ENCODE results near the gene SLC47A1.

DNA sequence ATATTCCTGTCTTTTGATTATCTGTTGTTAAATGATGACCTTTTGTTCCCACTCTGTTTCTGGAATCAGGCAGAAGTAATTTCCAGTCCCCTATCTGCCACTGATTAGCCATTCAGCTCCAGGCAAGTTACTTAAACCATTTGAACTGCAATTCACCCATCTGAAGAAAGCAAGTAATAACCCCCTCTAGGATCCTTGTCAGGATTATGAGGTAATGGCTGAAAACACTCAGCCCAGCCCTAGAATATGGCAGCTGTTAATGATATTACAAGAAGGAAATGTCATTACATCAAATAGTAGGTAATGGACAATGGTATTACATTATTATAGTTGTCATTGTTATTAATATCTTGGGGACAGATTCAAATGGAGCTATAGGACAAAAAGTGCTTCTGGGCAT, 16.0 kb upstream of the SLC47A1 start:
- TF ChIP-seq CTCF (IDR thresholded peaks at IDR 0.05; ENCODE audit: control extremely low read depth in 1 of 3, insufficient read depth in 1 of 3, low read depth in 1 of 3, low read length in 3 of 3) (no peak), TCF12 (IDR thresholded peaks at IDR 0.05; ENCODE audit: low read depth, low read length) (no peak), RAD21 (IDR thresholded peaks at IDR 0.05 in 1 of 2, conservative IDR thresholded peaks at IDR 0.05 in 1 of 2; ENCODE audit: low read depth in 2 of 2, low read length in 2 of 2) (no peak), CREB1 (IDR thresholded peaks at IDR 0.05) (no peak), EZH2 (IDR thresholded peaks at IDR 0.05; ENCODE audit: low read depth, low read length, severe bottlenecking) (no peak), POLR2A (IDR thresholded peaks at IDR 0.05; ENCODE audit: control extremely low read depth in 1 of 2, low read depth in 2 of 2, low read length in 2 of 2) (no peak), RFX5 (IDR thresholded peaks at IDR 0.05; ENCODE audit: borderline replicate concordance, low read depth, low read length) (no peak)

Data from H1 (cell line).